Fibroblast of peridontal ligament (primary cell): ENCODE data around the gene PIK3R2.
A peak's percentile ranks its signal among the peaks of the same experiment; 100 is the strongest.

ENCODE experiments used
- DNase-seq: peaks from one replicate; pipeline ENCODE4 v3.0.0-alpha.2; 2010; ENCODE audit errors: extremely low read depth

Gene PIK3R2

GRCh38 chr19:18173054-18173571, 20.1 kb downstream of the PIK3R2 start:
- DNase-seq: peak; percentile 65

- peak; percentile 26 for DNase-seq
These were observed 20.8 kb downstream of the PIK3R2 start, which contains the start of gene IFI30 for GRCh38 chr19:18173572-18174288. Gene IFI30, plus strand, starts transcription at chr19:18173813. Its CDS starts 29 bp downstream, at chr19:18173842.

GRCh38 chr19:18174983-18175382, 22.0 kb downstream of the PIK3R2 start:
- no peak for DNase-seq

- DNase-seq: no peak
These were observed 23.7 kb downstream of the PIK3R2 start for GRCh38 chr19:18176367-18177310.

- no peak for DNase-seq
These were observed 27.0 kb downstream of the PIK3R2 start for GRCh38 chr19:18179957-18180356.

- DNase-seq: no peak
These were observed 30.6 kb downstream of the PIK3R2 start for GRCh38 chr19:18183529-18183928.

- DNase-seq: no peak
These were observed 32.6 kb downstream of the PIK3R2 start for GRCh38 chr19:18185538-18185937.

GRCh38 chr19:18190278-18190677, 37.3 kb downstream of the PIK3R2 start:
- no peak for DNase-seq

- no peak for DNase-seq
These were observed 38.7 kb downstream of the PIK3R2 start for GRCh38 chr19:18191640-18192062.

GRCh38 chr19:18192673-18193387, 39.9 kb downstream of the PIK3R2 start, which contains the start of gene MPV17L2:
Gene MPV17L2, plus strand, starts transcription at chr19:18193218. Its CDS starts 64 bp downstream, at chr19:18193282.
- peak; percentile 100 for DNase-seq

GRCh38 chr19:18193388-18194180, 40.6 kb downstream of the PIK3R2 start:
- DNase-seq: no peak

GRCh38 chr19:18194181-18194530, 41.2 kb downstream of the PIK3R2 start:
- no peak for DNase-seq

GRCh38 chr19:18194554-18195238, 41.7 kb downstream of the PIK3R2 start:
- DNase-seq: peak; percentile 10

GRCh38 chr19:18196511-18196845, 43.5 kb downstream of the PIK3R2 start:
- DNase-seq: no peak

- no peak for DNase-seq
These were observed 44.3 kb downstream of the PIK3R2 start for GRCh38 chr19:18197306-18197705.

- no peak for DNase-seq
These were observed 45.0 kb downstream of the PIK3R2 start for GRCh38 chr19:18197941-18198340.

GRCh38 chr19:18198374-18198773, 45.4 kb downstream of the PIK3R2 start:
- no peak for DNase-seq

- DNase-seq: no peak
These were observed 49.4 kb downstream of the PIK3R2 start for GRCh38 chr19:18202397-18202777.

GRCh38 chr19:18202778-18203407, 49.9 kb downstream of the PIK3R2 start:
- DNase-seq: peak; percentile 11

- no peak for DNase-seq
These were observed 50.5 kb downstream of the PIK3R2 start for GRCh38 chr19:18203408-18203862.
